Activated gamma-delta T cell treated with Interleukin-2 at 50 U/mL for 16 hours (primary cell): ENCODE measurements around the gene PER1.

Experiments
- DNase-seq: peaks from one replicate; pipeline ENCODE4 v3.0.0-alpha.2; 2020

The PER1 gene

DNA sequence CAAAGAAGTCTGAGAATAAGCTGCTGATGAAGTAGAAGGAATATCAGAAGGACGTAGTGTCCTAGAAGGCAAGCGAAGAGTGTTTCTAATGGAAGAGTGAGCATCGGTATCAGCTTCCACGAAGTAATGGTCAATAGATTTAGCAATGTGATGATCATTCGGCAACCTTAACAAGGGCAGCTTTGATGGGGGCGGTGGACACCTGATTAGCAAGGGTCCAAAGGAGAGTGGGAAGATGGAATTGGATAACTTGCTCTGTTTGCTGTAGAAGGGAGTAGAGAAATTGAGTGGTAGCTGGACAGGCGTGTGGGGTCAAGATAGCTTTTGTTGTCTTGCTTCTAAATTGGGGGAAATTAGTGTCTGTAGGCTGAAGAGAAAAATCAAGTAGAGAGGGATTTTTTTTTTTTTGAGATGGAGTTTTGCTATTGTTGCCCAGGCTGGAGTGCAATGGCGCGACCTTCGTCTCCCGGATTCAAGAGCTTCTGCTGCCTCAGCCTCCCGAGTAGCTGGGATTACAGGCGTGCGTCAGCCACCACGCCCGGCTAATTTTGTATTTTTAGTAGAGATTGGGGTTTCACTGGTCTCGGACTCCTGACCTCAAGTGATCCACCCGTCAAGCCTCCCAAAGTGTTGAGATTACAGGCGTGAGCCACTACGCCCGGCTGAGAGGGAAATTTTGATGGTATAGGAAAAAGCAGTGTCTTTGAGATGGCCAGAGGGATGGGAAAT lies 14.4 kb downstream of the PER1 start:
- no peak for DNase-seq

DNA sequence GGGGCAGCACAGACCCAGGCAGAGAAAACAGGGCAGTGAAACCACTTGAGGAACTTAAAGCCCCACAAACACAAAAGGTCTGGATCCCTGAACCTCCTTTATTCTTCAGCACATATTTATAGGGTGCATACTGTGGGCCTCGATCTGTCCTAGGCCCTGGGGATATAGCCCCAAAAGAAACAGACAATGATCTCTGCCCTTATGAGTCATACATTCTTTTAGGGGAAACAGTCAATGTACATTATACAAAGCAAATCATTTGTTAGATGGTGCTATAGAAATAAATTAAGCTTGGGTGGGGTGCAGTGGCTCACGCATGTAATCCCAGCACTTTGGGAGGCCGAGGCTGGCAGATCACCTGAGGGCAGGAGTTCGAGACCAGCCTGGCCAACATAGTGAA lies 18.3 kb downstream of the PER1 start:
- DNase-seq = no peak

DNA sequence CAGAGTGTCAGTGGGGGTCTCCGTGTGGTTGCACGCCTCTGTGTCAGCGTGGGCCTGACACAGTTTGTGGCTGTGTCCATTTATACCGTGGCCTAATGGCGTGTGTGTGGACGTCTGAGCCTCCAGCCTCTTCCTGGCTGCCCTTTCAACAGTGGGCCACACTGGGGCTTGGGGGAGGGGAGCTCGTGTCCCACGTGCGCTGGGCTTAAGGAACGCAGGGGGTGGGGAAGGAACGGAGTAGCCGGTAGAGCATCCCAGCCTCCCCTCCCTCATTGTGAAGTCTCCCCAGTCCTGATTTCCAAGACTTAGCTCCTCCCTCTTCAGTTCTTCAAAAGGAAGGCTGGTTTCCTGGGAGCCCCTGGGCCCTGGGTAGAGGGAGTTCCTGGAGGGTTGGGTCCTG lies 18.8 kb downstream of the PER1 start:
- no peak for DNase-seq

DNA sequence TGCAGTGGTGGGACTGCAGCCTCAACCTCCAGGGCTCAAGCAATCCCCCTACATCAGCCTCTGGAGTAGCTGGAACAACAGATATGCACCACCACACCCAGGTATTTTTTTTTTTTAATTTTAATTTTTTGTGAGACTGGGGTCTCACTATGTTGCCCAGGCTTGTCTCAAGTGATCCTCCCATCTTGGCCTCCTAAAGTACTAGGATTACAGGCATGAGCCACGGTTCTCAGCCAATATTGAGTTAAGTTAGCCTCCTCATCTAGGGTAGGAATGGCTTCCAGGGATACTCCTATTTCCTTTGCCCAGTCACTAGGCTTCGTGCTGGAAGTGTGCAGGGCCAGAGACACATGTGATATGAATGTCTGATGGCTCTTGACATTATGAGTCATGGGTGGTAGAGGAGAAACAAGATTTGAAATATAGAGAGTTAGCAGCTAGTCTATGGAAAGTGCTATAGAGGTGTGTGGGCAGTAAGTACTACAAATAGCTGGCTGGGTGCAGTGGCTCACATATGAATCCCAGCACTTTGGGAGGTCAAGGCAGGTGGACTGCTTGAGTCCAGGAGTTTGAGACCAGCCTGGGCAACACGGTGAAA lies 20.3 kb downstream of the PER1 start:
- no peak for DNase-seq

DNA sequence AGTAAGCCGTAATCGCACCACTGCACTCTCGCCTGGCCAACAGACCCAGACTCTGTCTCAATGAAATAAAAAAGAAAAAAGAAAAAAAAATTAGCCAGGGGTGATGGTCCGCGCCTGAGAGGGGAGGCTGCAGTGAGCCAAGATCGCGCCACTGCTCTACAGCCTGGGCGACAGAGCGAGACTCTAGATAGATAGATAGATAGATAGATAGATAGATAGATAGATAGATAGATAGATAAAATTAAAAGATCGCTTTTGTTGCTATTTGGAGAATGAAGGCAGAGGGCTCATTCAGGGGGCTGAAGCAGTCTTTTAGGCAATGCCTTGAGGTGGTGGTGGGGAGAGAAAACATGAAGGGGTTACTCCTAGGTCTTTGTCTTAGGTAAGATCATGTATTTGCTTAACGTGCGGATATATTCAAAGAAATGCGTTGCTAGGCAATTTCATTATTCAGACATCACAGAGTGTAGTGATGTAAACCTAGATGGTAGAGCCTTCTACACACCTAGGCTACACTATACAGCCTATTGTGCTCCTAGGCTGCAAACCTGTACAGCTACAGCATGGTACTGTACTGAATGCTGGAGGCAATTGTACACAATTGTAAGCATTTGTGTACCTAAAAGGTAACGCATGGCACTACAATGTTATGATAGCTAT lies 23.9 kb downstream of the PER1 start:
- no peak for DNase-seq

DNA sequence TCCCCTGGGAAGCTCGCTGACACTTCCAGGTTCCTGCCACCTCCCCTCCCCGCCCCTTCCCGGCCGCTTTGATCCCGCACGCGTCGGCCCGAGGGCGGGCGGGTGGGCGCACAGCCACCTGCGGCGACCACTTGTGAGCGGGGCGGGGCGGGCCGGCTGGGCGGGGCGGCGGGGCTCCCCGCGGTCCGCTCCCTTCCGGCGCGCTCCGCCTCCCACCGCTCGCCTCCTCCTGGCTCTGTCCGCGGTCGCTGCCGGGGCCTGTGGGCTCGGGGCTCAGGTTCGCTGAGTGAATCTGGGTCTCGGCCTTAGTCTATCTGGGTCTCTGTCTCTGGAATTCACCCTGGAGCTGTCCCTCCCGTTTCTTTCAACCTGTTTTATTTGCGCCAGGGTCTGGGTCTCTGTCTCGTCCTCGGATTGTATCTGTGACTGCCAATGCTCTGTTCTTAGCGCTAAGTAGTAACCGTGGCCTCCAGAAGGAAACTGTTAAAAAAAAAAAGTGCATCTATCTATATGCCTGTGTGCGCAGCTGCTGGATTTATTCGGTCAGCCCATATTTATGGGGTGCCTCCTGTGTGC lies 25.6 kb downstream of the PER1 start:
- DNase-seq = no peak

DNA sequence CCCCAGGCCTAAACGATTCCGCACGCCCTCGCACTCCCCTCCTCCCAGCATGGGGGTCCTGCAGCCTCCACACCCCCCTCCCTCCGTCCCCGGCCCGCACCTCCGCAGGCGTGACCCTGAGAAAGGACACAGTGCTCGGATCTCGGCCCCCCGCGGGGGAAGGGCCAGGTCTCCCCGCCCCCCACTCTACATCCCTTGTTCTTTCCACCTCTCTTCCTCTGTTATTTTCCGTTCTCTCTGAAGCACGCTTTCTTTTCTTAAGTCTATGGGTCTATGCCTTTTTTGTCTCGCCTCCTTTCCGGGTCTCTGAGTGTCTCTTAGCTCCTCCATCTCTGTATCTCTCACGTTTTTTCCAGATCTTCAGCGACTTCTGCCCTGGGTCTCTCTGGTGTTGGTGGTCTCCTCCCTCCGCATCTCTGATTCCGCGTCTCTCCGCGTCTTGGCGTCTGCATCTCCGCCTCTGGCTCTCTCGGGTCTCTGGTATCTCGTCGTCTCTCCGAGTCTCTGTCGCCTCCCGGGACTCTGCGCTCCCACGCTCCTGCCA lies 26.2 kb downstream of the PER1 start:
- no peak for DNase-seq

DNA sequence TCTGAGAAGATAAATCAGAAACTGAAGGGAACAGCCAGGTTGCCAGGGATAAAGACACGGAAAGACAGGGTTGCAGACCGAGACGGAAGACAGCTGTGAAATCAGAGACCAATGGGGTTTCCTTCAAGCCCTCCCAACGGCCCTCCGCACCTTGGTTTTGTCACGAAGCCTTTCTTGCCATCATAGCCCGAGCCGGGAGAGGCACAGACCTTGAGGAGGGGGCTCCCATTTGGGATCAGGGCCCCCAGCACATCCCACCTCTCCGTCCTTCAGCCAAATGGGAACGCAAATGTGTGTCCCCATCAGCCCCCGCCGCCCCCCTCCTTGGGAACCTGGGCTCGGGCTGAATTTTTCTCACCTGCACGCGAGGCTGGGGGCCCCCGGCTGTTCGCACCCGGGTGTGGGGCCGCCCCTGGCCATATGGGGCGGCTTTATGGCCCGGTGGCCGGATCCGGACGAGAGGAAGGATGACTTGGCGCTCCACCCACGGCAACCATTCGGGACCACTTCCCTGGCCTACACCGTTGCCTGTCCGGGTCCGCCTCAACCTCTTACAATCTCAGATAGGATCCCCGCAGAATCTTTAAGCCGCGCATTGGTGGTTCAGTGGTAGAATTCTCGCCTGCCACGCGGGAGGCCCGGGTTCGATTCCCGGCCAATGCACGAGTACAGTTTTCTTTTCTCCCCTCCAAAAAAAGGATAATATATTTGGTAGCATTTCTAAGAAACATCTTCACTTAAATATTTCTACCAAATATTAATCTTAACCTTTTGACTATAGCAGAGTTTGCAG lies 26.9 kb downstream of the PER1 start:
- peak; percentile 85 for DNase-seq

DNA sequence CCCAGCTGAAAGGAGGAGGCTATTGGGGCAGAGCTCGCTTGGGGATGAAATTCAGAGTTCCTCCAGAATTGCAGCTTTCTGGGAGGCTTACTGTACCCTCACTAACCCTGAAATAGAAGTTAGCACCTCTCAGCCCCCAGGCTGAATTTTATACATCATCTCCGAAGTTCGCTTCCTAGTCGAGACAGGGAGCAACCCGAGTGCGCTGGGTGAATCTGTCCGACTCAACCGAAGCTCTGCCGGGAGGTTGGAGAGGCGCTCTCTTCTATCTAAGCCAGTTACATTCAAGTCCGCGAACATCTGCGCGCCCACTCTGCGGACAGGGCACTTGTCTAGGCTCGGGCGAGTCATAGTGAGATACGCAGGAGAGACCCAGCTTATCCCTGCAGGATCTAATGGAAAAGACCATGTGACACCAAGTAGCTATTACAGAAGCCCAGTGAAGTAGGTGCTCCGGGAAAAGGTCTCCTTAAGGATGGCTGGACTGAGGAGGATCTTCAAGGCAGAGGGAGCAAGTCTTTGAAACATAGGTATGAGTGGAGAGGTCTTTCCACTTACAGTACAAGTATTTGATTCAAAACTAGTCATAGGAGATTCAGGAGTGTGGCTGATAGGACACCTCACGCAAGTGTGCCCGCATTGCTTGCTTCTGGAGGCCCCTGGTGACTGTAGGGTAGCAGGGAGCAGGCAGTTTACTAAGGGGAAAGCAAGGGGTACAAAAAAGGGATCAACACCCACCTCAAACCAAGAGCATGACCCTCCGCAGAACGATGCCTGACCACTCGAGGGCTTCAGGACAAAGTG lies 27.7 kb downstream of the PER1 start:
- DNase-seq = no peak

DNA sequence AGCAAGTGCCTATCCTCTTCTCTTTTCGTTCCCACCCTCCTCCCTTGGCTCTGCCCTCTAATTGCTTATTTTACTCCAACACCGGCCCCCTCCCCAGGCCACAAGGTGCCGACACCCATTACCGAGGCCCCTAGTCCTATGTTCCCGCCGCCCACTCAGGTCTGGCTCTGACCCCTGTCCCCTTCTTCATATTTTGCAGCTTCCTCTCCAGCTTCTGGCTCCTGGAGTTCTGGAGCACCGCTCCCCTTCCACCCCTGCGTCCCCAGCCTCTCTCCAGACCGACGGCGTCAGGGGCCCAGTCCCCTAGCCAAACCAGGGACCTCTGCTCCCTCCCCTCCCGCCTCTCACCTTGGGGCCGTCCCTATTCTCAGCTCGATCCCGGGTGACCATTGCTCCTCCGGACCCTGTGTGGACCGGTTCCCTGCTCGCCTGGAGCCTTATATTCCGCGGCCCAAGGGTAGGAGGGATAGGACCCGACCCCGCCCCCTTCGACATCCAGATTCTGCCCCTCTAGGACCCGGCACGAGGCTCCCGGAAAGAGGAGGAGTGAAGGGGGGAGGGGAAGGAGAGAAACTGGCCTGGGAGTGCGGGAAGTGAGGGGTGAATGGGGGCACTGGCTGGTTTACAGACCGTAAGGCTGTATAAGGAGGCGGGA lies 28.4 kb downstream of the PER1 start, which contains the start of gene HES7:
Gene HES7 (minus strand): TSS at position 412 of the 655 bp plus-strand sequence. CDS start 22 bp downstream, at position 390.
- DNase-seq = no peak

DNA sequence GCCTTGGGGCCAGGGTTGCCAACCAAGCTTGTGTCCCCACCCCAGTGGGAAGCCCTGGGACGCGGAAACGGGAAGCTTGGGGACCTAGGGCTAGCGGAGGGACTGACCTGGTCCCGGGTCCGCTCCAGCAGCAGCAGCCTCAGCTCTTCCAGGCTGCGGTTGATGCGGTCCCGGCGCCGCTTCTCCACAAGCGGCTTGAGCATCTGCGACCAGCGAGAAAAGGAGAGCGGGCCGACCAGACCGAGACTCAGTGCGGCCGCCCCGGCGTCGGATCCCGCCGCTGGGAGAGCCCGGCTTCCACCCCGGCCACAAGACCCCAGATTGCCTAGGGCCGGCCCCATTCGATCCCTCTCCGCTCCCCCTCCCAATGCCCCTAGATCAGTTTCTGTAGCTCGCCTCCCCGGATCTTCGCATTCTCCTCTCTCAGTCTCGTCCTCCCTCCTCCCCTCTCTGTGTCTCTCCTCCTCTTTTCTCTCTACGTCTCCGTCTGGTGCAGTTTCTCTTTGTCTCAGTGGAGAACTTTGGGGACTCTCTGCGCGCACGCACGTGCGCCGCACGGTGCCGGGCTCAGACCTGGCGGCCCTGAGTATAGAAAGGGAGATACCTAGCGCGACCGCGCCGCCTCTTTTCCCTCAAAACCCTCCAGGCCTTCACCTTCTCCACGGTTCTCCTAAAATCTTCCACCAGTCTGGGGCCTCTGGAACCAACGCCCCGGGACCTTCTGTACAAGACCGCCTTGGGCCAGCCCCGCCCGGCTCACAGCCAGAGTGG lies 29.1 kb downstream of the PER1 start:
- no peak for DNase-seq

DNA sequence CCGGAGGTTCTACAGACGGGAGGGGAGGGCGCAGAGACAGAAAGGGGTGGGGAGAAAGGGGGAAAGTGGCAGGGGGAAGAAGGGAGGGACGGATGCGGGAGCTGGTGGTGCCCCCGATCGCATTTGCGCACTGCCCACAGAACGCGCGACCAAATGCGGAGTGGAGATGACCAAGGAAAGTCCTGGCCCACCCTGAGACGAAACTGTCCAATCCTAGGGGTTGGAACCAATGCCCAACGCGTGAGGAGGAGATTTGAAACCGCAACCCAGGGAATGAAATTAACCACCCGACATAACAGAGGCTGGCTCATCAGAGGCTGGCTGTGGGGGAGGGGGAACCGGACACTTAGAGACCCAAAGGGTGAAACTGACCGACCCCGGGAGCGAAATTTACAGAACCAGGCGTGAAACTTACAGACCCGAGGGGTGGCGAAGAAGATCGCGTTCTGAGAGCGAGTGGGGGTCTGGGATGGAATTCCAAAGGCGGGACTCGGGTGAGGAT lies 29.7 kb downstream of the PER1 start:
- DNase-seq = no peak

DNA sequence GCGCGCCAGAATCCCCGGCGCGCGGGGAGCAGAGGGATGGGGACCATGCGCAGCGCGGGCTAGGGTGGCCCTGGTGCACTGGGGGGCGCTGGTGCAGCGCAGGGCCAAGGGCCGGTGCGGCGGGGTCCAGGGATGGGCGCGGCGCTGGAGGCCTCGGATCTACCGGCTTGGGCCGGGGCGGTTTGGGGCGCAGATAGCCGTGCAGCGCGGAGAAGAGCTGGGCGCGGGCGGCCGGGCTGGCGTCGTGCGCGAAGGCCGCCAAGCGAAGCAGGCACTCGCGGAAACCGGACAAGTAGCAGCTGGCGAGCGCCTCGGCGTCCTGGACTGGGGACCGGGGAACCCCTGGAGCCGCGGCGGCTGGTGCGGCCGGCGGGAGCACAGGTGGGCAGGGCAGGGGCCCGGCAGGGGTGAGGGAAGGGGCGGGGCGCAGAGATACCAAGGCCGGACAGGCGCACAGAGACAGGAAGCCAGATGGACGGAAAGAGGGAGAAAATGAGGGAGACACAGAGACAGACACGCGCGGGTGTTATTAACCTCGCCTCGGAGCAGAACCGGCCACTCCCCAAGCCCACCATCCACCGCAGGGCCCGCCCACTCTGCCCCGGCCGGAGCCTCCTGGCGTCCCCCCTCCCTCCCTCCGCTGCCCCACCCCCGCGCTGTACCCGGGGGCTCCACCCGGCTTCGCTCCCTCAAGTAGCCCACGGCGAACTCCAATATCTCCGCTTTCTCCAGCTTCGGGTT lies 30.4 kb downstream of the PER1 start:
- no peak for DNase-seq

DNA sequence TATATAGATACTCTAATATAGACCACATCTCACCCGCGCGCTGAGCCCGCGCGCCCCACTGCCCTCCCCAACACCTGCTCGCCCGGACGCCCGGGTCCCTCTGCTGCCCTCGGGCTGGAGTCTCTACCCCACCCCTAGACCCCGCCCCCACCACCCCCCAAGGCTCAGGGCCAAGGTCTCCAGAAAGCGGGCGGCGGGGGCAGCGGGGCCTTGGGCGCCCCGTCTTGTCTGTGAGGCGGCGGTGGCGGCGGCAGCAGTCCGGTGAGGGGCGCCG lies 30.9 kb downstream of the PER1 start:
- DNase-seq = no peak

DNA sequence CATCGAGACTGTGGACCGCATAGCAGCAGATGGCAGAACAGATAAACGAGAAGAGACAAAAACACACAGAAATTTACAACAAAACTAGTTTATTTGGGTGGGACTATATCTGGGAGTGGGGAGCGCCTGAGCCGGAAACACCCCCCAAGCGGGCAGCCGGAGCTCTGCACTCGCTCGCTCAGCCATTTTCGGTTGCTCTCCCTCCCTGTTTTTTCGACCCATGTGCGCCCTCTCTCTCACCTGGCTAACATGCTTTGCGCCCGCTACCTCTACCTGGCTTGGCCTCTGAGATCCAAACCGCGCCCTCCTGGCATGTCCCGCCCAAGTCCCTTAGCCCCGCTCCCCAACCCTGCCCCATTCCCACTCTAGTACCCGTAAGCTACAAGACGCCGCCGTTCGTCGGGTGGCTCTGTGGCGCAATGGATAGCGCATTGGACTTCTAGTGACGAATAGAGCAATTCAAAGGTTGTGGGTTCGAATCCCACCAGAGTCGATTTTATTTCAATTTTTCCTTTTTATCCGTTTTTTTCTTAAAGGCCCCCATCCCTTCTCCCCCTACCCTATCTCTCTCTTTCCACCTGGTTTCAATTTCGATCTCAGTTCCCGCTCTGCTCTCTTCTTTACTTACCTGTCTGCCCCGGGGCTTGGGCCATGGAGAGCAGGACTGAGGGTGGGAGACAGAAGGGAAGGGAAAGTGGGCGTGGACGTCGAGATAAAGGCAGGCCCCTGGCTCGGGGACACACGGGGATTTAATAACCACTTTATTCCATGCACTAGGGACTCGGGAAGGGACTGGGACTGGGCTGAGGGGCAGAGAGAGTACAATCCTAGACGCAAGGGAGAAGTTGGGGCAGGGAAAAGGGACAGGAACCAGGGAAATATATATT lies 31.4 kb downstream of the PER1 start:
- DNase-seq = peak; percentile 43

DNA sequence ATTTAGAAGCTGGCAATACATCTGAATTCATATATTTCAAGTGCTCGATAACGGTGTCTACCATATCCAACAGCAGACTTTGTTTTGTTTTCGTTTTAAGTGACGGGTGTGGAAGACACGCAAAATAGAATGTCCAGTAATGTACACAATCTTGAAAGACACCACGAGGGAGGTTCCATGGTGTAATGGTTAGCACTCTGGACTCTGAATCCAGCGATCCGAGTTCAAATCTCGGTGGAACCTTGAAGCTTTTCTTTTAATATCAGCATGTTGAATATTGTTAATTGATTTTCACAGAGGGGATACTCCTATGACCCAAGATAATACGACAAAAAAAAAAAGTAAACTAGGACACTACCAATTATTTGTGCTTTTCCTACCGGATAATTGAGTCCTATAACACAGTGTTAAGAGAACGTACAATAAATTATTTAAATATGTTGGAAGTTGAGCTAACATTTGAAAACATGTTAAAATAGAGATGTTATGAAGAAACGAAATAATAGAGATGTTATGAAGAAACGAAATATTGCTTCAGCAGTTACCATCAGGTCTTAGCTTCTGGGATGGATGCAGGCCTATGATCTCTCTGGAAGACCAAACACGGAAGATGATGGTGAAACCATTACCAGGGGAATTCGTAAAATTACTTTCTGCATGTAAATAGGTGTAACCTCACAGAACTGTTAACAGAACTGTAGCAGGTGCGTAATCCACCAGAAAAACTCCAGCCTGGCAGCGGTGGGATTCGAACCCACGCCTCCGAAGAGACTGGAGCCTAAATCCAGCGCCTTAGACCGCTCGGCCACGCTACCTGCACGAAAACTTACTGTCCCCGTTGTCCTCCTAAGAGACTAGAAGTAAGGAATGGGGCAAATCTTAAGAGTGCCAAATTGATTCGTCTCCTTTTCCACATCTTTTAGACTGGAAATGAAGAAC lies 32.4 kb downstream of the PER1 start:
- DNase-seq = peak; percentile 77

DNA sequence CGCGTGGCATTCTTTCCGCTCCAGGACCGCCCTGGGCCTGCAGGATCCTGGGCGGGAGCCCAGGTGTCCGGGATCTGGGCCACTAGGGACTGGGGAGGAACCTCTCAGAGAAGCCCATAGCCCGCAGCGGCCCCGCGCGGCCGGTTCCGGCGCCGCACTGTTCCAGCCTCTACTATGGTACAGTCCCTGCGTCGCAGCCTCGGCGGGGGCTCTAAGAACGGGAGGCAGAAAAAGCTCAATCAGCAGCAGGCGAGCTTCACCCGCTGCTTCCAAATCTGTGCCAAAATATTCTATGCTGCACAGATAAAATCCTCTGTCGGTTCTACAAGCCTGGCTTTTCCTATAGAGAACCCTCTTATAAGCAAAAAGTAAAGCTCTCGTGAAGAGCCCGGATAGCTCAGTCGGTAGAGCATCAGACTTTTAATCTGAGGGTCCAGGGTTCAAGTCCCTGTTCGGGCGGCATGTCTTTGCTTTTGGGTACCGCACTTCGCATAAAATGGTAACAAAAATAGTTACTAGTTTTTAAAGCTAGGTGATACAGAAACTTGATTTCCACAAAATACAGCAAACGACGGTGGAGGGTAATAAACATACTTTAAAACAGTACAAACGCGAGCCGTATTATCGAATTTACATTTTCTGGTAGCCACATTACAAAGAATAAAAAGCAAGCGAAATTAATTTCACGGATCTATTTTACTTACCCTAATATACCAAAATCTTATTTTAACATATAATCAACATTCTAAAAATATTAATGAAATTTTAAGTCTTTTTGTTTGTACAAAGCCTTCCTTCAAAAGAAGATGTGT lies 33.2 kb downstream of the PER1 start:
- peak; percentile 79 for DNase-seq
